Measurements from ENCODE around the gene SREBF1. TPM values are rescaled to one million over a fixed set of nuclear protein-coding genes. Genes with fewer than 3 reads are reported as not detected.

The SREBF1 gene
- total RNA-seq (2021; ENCODE audit: unreplicated experiment) = 298 TPM
- polyA plus RNA-seq (2012) = 252 and 301 TPM in 2 replicates
- percentile 94 among the genes with signal in this experiment for Bru-seq, nascent RNA
- BruChase-seq, experiment 1, labeled RNA remaining after a 6-hour chase = percentile 95 among the genes with signal in this experiment
- percentile 96 among the genes with signal in this experiment for BruChase-seq, experiment 2, labeled RNA remaining after a 2-hour chase
- long read RNA-seq, full-length matches to known transcripts = 57 of 416 reads
- long read RNA-seq, partial matches to known transcripts = 268 of 416 reads
- long read RNA-seq, other reads (novel, unspliced or antisense) = 91 of 416 reads

GRCh38 chr17:17836818-17837379, at the start of gene SREBF1:
Gene SREBF1, minus strand, starts transcription at chr17:17836986. Its CDS starts 169 bp downstream, at chr17:17836817.
- Histone ChIP-seq H4K20me1 (ENCODE audit: insufficient read depth) (no peaks in the 10 kb centered on the region), H3K4me3 (replicated peaks in 1 of 2; ENCODE audit: low read depth in 1 of 2, low read length in 2 of 2) (peak within 1 kb of the TSS; percentile 78 to 84), H3K9me2 (ENCODE audit: insufficient read depth) (no peaks in the 10 kb centered on the region), H2AFZ (ENCODE audit: low read depth, low read length, poor library complexity, severe bottlenecking) (no peak within 1 kb of the TSS), H3K79me2 (ENCODE audit: insufficient read depth, low read length) (peaks cover 57% of the 10 kb centered on the region), H3K27me3 (ENCODE audit: insufficient read depth, low read length) (no peaks in the 10 kb centered on the region), H3K4me2 (ENCODE audit: low read length) (peak within 1 kb of the TSS; percentile 88), H3K4me1 (ENCODE audit: control insufficient read depth in 1 of 2, insufficient read depth in 2 of 2, low read length in 2 of 2) (peaks cover 61 to 84% of the 10 kb centered on the region in 2 experiments), H3K36me3 (ENCODE audit: control insufficient read depth in 1 of 2, insufficient read depth in 2 of 2, low read length in 2 of 2) (peaks cover 0 to 25% of the 10 kb centered on the region in 2 experiments; a peak in 1 of 4 replicates), H3K27ac (ENCODE audit: low read depth, low read length) (peak within 1 kb of the TSS; percentile 98), H3K9me3 (ENCODE audit: control insufficient read depth in 1 of 2, insufficient read depth in 1 of 2, low read depth in 1 of 2, low read length in 2 of 2) (no peaks in the 10 kb centered on the region), H3K9ac (ENCODE audit: low read length) (peak within 1 kb of the TSS; percentile 99)
- DNase-seq (ENCODE audit: low read depth, low spot score) = no peak
- CTCF ChIA-PET = interaction anchor here (0.8 to 2.1 kb wide), 7 partner anchors 10 to 155 kb away, joined by 3 to 8 read pairs (median 4); no protein-coding TSS in a partner anchor
- TF ChIP-seq SP1 (IDR thresholded peaks at IDR 0.05; ENCODE audit: low read depth) (no peak), JUND (IDR thresholded peaks at IDR 0.05) (no peak), POLR2AphosphoS5 (IDR thresholded peaks at IDR 0.05; ENCODE audit: low read depth, low read length) (peak; percentile 53), ZBTB33 (IDR thresholded peaks at IDR 0.05; ENCODE audit: extremely low read depth, insufficient replicate concordance, low read length) (peak; percentile 57), ZFX (IDR thresholded peaks at IDR 0.05) (peak; percentile 62), SIN3A (IDR thresholded peaks at IDR 0.05; ENCODE audit: low read depth) (peak; percentile 31; the same call in 1 of the 2 replicates)
- peak; percentile 44 for ATAC-seq
- intact Hi-C loops (cut with micrococcal nuclease) = loop anchor here (10.0 kb wide), 1 partner anchor 152 kb away; the partner anchor contains the start of gene RAI1
- POLR2A ChIA-PET = interaction anchor here (1.0 to 4.2 kb wide), 16 partner anchors 9 to 161 kb away, joined by 3 to 112 read pairs (median 6); partner anchors contain the start of genes DRC3 and TOM1L2
- no TSS peak for BruUV-seq (replicated peaks)
- RAD21 ChIA-PET (ENCODE audit: low non-redundant PET in 1 of 2, low total read pairs in 2 of 2, uncharacterized antibody in 2 of 2, unreplicated experiment in 2 of 2) = interaction anchor here in 1 of 2 experiments (1.0 kb wide), 1 partner anchor 12 kb away, joined by 3 read pairs; no protein-coding TSS in a partner anchor

All from HCT116 (cell line).